GM19025 (cell line): Measurements from ENCODE around the gene B4GALNT4.
"Not testable (repeated sequence)": the region's sequence is repeated elsewhere in the genome, so short reads cannot be mapped to it uniquely, and the experiment has no call there.

Source experiments
- ATAC-seq: cut with Tn5 transposase; IDR thresholded peaks from one replicate; pipeline ENCODE4 v1.9.1; 2021; ENCODE audit warnings: mild to moderate bottlenecking, low read depth, moderate library complexity; ENCODE audit not compliant: unreplicated experiment

The B4GALNT4 gene

DNA sequence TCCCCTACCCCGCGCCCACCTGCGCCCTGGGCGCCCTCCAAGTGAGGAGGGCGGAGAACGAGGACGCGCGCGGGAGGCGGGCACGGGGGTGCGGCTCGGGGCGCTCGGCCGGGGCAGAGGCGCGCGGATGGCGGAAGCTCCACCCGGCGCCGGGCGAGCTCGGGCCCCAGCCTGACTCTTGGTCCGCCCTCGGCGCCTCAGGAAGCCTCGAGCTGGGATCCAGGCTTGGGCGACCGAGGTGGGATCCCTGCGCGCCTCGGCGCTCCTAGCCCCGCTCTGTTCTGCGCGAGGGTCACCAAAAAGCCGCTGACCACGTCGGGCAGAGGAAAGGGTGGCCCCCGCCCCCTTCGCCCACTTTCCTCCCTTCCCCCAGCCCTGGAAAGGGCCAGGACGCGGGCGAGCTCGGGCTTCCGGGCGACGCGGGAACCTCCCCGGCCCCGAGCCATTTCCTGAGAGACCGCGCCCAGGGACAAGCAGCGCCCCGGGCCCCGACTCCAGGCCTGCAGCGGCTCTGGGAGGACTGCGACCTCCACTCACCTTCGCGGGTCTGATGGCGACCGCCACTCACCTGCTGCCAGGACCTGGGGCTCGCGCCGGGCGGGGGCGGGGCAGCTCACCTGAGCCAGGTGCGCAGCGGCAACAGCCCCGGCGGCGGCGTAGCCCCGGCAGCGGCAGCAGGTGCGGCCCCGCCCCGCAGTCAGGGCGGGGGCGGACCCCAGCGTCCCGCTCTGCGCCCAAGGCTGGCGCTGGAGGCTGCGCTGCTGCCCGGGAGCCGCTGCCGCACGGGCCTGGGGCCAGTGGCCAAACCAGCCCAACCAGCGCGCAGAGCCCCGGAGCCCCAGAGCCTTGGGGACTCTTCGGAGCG lies 47.7 kb downstream of the B4GALNT4 start:
- no peak for ATAC-seq

DNA sequence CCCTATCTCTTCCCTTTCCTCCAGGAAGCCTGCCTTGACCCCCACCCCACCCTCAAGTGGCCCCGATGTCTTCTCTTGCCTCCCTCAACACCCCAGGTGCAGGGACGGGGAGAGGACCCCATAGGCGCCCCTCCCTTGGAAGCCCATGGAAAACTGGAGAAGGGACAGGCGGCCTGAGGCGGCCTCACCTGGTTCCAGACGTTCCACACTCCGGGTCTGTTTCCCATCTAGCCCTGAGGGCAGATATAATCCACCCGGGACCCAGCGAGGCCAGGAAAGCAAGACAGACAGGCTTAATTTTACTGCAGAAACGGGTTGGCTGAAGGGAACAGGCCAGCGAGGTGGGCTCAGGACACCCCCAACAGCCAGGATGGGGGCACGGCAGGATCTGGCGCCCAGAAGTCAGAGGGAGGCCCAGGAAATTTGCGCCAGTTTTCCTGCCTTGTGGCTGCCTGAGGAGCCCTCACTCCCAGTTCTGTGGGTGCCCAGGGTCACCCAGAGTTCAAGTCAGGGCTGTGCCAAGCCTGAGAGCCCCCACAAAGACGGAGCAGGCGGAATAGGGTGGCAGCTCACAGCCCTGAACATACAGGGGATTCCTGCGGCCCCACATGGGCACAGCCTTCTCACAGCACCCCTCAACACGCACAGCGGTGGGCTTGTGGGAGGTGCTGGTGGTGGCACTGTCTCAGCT lies 48.5 kb downstream of the B4GALNT4 start:
- no peak for ATAC-seq

DNA sequence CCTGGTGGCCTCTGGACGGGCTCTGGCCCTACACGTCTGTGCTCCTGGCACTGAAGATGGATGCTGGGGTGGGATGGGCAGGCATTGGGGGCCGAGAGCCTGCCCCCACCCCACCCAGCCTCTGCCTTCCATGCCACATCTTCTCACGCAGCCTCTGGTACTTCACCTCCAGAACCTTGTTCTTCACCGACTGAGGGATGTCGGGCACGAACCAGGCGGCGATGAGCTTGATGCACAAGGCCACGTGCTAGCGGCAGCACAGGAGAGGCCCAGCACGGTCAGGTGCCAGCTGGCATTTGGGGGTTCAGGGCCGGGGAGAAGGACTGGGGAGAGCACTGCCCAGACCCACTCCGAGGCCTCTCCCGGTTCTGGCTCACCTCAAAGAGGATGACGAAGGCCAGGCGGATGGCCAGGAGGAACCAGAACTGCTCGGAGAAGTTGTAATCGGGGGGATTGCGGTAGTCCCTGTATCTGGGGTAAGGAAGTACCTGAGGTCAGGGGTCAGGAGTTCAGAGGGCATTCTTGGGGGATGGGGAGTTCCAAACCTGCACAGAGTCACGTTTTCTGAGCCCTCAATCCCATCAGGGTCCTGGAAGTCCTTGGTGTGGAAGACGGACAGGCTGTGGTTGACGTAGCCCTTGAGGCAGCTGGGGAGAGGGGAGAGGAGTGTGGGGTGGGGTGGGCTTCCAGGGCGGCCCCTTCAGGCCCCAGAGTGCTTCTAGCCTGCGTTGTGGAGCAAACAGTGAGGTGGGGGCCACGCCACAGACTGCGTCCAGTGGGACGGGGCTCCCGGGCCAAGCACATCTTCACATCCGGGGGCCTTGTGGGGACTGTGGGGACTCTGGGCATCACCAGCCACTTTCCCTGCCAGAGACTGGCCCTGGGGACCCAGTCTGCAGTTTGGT lies 49.3 kb downstream of the B4GALNT4 start:
- ATAC-seq: no peak

DNA sequence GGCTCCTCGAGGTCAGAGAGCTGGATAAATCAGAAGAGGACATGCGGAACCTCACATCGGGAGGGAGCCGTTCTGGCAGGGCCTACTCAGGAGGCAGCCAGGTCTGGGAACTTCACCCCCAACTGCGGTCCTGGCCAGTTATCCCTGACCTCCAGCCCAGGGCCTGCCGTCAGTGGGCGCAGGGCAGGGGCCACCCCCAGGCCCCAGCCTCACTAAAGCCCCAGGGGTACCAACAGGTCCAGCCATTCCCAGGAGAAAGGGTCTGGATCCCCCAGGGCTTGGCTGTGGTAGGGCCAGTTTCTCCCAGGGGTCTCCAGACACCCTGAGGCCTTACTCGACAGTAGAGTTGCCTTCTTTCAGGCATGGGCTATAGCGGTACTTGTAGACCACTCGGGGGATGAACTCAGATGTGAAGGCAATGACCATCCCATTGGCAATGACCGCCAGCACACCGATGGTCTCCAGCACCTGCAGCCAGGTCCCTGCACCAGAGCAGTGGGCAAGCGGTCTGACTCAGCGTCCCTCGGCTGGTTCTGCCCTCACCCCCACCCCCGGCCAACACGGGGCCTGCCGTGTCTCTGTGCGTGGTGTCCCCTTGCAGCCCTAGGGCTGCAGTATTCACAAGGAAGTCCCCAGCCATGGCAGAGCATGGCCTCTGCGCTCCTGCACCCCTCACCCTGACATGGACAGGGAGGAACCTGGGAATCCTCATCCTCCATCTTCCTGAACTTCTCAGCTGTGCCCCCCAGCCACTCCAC lies 50.1 kb downstream of the B4GALNT4 start:
- ATAC-seq: no peak

DNA sequence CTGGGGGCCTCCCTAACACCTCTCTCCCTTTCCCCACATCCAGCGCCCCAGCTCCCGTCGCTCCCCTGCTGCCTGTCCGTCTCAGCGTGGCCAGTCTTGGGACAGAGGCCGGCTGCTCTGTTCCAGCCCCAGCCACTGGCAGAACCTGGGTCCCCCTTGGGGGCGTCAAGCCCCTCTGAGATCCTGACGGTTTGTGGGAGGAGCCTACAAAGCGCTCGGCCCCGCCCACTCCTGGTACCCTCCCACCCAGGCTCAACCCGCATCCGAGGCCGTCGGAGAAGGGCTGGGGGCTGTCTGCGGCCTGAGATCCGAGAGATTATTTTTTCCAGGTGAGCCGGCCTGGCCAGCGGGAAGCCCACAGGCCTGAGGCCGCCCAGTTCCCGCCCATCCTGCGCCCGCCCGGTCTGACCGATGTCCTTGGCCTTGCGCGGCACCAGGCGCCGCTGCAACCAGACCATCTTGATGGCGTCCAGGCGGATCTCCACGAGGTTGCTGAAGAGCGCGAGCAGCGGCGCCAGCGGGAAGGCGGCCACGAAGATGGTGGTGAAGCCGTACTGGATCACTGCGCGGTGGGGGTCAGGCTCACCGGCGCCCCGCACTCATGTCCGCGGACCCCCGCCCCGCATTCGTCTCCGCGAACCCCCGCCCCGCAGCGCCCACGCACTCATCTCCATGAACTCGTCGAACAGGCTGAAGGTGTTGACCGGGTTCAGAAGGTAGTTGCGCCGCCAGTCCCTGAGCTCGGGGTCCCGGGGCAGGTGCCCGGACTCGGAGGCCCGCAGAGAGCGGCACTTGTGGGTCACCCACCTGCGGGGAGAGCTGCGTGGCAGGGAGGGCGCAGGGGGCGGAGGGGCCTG lies 51.0 kb downstream of the B4GALNT4 start:
- no peak for ATAC-seq

DNA sequence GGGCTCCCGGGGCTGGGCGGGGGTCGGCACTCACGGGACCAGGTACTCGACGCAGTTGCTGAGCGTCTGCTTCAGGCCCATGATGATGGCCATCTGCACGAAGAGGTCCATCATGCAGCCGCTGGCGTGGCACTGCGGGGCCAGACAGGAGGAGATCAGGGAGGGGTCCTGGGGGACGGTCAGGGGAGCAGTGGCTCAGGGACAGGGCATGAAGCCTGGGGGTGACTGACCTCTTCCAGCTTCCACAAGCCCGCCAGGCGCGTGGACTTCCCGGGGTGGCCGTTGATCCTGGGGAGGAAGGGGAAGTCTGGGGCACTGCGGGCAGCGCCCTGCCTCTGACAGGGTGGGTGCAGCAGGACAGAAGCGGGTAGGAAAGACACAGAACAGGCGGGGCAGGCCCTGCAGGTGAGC lies 51.6 kb downstream of the B4GALNT4 start:
- ATAC-seq: no peak

DNA sequence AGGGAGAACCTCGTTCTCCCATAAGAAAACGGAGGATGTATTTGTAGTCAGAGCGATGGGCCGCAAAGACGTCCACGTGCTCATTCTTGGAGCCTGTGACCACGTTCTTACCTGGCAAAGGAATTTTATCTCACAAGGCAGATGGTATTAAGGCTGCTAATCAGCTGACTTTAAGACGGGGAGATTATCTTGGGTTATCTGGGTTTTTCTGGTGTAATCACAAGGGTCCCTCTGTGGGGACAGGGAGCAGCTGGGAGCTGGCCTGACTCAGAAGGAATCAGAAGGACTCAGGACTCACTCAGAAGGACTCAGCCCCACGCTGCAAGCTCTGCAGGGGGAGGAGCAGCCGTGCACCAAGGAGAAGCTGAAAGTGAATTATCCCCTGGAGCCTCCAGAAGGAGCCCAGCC lies 53.0 kb downstream of the B4GALNT4 start:
- ATAC-seq: no peak

DNA sequence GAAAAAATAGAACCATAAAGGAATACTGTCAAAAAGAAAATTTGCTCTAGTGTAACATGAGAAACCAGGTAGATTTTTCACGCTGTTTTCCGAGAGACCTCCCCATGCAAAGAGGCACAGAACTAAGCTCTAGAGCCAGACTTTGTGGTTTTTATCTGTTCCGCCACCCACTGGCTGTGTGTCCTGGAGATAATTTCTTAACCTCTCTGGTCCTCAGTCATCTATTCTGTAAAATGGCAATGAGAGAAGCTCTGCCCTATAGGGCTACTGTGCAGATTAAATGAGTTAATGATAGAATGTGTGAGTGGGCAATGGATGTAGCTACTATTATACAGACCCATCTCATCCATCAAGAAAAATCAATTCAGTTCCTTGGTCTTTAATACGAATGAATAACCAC lies 54.9 kb downstream of the B4GALNT4 start:
- ATAC-seq: no peak

DNA sequence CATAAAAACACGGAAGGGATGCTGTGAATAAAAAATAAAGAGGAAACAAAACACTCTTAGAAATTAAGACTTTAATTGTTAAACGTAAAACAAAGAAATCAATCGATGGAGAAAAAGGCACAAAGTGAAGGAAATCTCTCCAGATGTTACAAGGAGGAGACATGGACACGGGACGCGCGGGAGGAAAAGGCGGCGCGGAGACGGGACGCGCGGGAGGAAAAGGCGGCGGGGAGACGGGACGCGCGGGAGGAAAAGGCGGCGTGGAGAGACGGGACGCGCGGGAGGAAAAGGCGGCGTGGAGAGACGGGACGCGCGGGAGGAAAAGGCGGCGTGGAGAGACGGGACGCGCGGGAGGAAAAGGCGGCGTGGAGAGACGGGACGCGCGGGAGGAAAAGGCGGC lies 55.5 kb downstream of the B4GALNT4 start:
- ATAC-seq: not testable (repeated sequence)

DNA sequence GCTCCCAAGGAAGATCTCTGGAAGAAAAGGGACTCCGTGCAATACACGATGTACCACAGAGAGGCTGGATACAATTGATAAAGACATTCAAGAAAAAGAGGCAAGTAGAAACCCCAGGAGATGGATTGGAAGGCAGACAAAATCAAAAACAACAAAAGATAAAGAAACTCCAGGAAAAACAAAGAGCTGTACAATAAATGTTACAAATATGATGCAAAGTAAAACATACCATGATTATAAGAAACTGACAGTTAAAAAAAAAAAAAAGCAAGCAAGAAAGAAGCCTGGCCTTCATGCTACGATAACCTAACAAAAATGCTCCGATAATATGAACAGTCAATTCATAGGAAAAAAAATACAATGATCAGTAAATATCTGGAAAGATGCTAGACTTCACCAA lies 56.0 kb downstream of the B4GALNT4 start:
- ATAC-seq: no peak

DNA sequence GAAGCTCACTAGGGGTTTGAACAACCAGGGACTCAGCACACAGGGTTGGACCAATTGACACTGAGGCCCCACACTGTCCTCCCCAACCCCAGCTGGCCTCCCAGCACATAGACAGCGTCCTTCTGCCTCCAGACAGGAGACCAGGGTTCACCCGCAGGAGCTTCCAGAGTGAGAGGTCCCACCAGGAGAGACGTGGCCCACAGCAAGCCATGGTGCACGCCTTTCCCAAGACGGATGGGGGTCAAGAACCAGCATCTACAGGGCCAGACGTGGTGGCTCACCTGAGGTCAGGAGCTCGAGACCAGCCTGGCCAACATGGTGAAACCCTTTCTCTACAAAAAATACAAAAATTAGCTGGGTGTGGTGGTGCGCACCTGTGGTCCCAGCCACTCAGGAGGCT lies 57.6 kb downstream of the B4GALNT4 start:
- no peak for ATAC-seq

DNA sequence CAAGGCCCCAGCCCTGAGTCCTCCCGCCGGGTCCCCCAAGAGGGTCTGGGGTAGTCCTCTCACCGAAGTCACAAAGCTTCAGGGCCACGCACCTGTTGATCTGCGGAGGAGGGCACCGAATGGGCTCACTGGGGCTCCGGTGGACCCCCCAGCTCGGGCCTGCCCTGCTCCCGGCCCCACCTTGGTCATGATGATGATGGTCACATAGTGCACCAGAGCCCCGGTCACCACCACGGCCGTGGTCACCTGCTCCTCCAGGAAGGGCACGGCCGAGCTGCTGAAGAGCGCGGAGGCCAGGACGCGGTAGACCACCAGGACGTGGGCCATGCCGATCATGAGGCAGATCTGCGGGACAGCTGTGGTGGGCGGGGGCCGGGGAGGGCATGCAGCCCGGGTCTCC lies 59.0 kb downstream of the B4GALNT4 start:
- ATAC-seq: no peak

DNA sequence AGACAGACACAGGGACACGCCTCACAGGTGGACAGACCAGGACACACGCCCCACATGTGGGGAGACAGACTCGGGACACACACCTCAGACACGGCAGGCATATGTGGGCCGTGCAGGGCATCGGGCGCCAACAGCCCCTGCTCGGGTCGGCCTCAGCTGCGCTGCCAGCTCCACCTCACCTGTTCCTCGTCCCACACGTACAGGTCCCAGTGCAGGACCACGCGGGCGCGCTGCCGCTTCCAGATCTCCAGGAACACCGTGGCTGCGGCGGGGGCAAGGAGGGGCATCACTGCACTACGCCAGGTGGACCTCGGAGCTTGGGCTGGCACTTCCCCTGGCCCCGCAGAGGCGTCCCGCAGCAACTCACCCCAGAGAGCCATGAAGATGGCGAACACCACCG lies 60.1 kb downstream of the B4GALNT4 start:
- ATAC-seq: no peak

DNA sequence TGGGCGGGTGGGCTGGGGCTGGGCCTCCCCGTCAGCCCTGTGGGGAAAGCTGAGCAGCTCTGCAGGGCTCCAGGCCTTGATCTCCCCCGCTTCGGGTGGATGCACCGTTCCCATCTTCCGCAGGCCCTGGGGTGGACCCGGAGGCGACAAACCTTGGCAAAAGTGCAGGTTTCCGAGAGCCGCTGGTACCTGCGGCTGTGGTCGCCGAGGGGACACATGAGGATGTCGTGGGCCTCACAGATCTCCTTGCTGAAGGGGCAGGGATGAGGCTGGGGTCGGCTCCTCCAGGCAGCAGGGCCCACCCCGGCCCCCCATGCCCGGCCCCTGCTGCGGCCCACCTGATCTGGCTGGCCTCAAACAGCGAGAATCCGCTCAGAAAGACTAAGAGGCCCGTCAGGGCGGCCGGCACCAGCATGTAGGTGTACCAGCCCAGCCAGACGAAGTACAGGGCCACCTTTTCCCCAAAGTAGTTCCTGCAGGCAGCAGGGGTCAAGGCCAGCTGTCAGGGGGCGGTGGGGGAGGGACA lies 60.7 kb downstream of the B4GALNT4 start:
- ATAC-seq: no peak
